GM18511 (cell line): Measurements from ENCODE around the gene NPS.
A peak's percentile ranks its signal among the peaks of the same experiment; 100 is the strongest.

Experiments used
- ATAC-seq: cut with Tn5 transposase; IDR thresholded peaks from one replicate; pipeline ENCODE4 v1.9.1; 2021; ENCODE audit warnings: mild to moderate bottlenecking, moderate library complexity; ENCODE audit not compliant: unreplicated experiment

The NPS gene

GRCh38 chr10:127556916-127557315 lies 7.8 kb downstream of the NPS start:
- ATAC-seq: no peak

- no peak for ATAC-seq
Observed at GRCh38 chr10:127561647-127562046, 12.5 kb downstream of the NPS start.

GRCh38 chr10:127563718-127564553 lies 14.8 kb downstream of the NPS start:
- ATAC-seq: peak; percentile 58

- no peak for ATAC-seq
Observed at GRCh38 chr10:127564644-127565043, 15.5 kb downstream of the NPS start.

GRCh38 chr10:127565583-127565982 lies 16.5 kb downstream of the NPS start:
- ATAC-seq: no peak

GRCh38 chr10:127569210-127569609 lies 20.1 kb downstream of the NPS start:
- no peak for ATAC-seq

- ATAC-seq: no peak
Observed at GRCh38 chr10:127570036-127570435, 20.9 kb downstream of the NPS start.

GRCh38 chr10:127571386-127571785 lies 22.3 kb downstream of the NPS start:
- no peak for ATAC-seq

GRCh38 chr10:127576051-127576450 lies 26.9 kb downstream of the NPS start:
- ATAC-seq: no peak

GRCh38 chr10:127576740-127577161 lies 27.6 kb downstream of the NPS start:
- no peak for ATAC-seq

- ATAC-seq: no peak
Observed at GRCh38 chr10:127577376-127578258, 28.5 kb downstream of the NPS start.

- no peak for ATAC-seq
Observed at GRCh38 chr10:127578259-127578960, 29.3 kb downstream of the NPS start.

- ATAC-seq: no peak
Observed at GRCh38 chr10:127578961-127579305, 29.8 kb downstream of the NPS start.

GRCh38 chr10:127579640-127580039 lies 30.5 kb downstream of the NPS start:
- no peak for ATAC-seq

- no peak for ATAC-seq
Observed at GRCh38 chr10:127580822-127581221, 31.7 kb downstream of the NPS start.

GRCh38 chr10:127585519-127586023 lies 36.5 kb downstream of the NPS start:
- ATAC-seq: no peak

- no peak for ATAC-seq
Observed at GRCh38 chr10:127587668-127588365, 38.7 kb downstream of the NPS start.

- no peak for ATAC-seq
Observed at GRCh38 chr10:127592586-127592985, 43.5 kb downstream of the NPS start.

GRCh38 chr10:127600479-127600878 lies 51.4 kb downstream of the NPS start:
- no peak for ATAC-seq
